Activated CD4-positive, CD25-positive, alpha-beta regulatory T cell treated with anti-CD3 and anti-CD28 coated beads, Interleukin-2, amount 50 U/mL, for 16 hours (primary cell): Measurements from ENCODE around the gene OTOR.

Experiments used
- DNase-seq: peaks from one replicate; pipeline ENCODE4 v3.0.0-alpha.2; 2020; ENCODE audit warnings: low read depth, low spot score

The OTOR gene, protein sequence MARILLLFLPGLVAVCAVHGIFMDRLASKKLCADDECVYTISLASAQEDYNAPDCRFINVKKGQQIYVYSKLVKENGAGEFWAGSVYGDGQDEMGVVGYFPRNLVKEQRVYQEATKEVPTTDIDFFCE

DNA sequence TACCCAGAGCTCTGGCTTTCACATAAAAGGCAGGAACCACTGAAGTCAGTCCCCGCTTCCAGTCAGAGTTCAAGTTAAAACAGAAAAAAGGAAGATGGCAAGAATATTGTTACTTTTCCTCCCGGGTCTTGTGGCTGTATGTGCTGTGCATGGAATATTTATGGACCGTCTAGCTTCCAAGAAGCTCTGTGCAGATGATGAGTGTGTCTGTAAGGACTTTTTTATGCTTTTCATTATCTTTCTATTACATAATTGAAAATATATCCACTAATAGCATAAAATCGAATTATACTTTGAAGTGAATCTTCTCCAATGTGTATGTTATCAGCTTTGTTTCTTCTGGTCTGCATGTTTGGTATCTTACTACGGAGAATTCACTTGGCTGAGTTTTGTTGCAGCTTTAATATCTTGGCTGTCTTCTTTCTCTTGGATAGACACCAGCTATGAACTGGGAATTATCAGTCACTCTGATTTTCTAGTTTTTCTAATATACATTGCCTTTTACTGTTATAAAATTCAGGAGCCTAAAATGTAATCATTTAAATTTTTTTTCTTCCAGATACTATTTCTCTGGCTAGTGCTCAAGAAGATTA, at the start of gene OTOR:
Gene OTOR, plus strand, starts transcription at position 51 of the 593 bp plus-strand sequence. Its CDS starts 44 bp downstream, at position 95.
- no peak for DNase-seq

DNA sequence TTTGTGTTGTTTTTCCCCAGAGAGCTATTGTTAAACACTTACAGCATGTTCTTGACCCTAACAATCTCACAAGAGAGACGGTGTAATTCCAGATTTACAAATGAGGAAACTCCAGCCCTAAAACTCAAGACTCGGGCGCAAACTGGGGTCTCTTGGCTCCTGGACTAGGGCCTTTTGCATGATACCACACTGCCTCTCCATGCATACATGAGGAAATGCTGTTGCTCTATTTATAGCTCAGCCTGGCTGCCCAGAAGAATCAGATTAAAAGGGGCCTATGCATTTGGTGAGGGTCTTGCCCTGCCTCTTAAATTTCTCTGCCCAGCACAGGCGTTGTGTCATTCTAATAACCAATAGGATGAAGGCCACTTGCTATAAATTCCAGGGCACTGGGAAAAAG, 48.9 kb upstream of the OTOR start:
- no peak for DNase-seq

DNA sequence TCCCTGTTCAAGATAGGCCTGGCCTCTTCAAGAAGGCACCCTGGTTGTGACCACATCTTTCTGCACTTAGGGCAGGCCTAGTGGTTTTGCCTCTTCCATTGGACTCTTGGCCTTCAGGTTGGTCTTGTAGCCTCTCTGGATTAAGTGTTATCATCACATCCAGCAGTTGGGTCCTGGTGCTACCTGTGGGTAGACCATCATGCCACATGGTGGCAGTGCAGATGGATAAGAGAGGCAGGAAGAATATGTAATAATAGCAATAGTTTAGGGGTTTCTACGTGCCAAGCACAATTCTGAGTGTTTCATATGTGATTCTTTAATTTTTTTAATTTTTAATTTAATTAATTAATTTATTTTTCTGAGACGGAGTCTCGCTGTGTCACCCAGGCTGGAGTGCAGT, 46.9 kb upstream of the OTOR start:
- DNase-seq: no peak

DNA sequence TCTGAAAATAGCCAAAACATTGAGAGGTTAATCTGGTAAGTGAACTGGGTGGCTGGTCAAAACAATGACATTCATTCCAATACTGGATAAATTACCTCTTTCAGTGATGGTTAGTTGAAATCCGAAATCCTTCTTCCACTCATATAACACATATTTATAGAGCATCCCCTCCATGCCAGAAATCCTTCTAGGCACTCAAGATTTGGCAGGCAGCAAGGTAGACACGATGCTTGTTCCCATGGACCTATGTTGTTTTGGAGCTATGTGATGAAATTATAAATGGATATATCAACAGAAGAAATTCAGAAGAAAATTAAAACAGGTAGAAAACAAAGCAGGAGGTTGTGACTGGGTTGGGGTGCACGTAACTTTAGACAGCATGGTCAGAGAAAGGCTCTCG, 44.6 kb upstream of the OTOR start:
- no peak for DNase-seq

DNA sequence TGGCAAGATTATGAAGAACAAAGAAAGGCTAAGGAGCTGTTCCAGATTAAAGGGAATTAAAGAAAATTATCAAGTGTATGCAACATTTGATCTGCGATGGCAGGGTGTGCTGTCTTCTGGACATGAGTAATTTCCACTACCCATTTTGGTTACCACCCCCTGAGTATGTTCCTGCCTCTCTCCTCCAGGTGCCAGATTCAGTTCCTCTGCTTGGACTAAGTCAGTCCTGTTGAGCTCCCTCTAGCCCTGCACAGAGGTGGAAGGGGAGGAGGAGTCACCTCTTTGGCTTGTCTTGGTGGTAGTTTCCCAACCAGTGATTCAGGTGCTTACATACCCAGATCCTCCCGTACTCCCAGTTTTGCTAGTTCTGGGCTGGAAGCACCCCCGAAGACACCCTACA, 40.5 kb upstream of the OTOR start:
- DNase-seq: no peak

DNA sequence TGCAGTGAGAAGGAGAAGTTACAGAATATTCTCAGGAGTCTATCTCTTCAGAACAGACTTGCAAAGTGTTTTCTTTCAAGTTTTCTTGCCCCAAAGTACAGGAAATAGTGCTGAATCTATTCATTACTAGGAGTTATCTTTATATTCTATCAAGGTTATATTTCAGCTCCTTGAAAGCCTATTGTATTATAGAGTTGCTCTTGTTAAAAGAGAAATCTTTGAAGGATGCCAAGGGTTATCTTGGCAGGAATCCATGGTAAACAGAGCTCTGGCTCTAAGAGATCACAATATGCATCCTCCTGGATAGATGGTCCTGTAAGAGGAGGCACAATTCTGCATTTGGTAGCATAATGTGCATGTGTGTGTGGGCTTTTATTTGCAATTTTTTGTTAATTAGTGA, 39.6 kb upstream of the OTOR start:
- DNase-seq: no peak

DNA sequence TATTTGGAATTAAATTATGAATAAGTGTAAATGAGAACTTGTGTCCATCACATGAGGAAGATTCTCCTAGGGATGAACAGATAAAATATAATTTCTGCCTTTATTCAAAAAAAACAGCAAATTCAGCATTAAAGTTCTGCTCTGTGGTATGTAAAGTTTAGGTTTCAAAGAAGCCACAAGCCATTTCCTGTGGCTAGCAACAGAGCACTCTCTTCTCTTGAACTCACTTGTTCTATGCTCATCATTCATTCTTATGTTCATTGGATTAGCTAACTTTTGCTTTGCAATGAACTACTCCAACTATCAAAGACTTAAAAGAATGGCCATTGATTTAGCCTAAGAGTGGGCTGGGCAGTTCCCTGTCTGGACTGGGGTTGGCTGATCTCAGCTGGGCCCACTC, 39.1 kb upstream of the OTOR start:
- no peak for DNase-seq

DNA sequence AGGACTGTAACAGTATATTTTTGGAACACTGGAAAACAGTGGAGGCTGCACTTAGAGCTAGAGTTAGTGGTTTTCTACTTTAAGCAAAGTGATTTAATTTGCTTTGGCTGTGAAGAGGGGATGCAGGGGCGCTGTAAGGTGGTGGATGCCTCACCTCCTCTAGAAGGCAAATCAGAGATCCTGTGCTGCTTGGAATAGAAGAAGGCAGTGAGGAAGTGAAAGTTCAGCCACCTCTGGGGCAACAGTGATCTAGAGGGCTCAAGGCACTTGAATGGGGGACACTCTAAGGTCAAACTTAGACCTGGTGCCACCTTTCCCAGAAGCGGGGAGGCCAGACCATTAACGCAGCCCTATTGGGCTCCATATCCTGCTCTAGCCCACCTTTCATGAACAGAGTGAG, 37.4 kb upstream of the OTOR start:
- no peak for DNase-seq

DNA sequence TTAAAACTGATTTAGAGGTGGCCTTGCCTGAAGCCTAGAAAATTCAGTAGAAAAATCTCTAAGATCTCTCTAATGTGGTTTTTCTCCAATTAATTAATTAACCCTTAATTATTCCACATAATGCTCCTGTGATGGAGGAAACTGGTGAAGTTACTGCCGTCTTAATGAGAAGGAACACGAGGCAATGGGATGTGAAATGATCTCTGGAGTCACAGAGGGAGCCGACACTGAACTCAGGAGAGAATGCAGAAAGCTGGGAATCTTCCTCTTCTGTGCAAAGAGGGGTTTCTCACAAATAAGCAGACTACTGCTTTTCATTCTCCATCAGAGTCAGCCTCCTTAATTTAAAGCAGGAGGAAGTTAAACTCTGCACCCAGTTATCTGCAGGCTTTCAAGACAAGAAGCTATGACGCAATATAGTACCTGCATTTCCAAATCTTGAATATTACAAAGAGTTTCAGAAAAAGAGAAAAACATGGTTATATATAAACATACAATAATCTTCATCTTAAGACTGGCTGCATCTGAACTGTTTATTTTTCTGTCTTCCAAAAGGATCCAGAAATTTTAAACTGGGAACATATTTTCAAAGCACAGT, 36.4 kb upstream of the OTOR start:
- DNase-seq: no peak

DNA sequence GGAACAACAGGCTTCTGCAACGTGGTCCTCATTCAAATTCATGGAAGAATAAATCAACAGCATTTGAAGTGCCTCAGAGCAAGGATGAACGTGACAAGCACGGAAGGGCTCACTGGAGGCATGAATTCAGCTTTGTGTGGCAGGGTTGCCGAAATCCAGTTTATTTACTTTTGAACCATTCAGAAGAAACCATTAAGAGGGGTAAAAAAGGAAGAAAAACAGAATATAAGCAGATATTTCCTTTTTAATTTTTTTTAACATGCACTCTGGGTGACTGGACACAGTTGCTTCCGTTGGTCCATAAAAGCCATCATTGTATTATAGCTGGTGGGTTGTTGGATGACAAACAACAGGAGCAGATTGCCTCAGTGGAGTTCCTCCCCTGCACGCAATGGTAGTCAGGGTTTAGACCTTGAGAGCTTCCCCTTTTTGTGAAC, 35.6 kb upstream of the OTOR start:
- DNase-seq: no peak

DNA sequence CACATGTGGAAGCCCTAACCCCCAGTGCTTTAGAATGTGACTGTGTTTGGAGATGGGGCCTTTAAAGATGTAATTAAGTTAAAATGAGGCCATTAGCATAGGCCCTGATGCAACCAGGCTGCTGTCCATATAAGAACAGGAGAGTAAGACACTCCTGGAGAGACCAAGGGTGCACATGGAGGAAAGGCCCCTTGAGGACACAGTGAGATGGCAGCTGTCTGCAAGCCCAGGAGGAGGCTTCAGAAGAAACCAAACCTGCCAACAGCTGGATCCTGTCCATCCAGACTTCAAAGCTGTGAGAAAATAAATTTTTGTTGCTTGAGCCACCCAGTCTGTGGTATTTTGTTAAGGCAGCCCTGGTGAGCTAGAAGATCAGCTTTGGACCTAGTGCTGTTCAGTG, 35.1 kb upstream of the OTOR start:
- DNase-seq: no peak

DNA sequence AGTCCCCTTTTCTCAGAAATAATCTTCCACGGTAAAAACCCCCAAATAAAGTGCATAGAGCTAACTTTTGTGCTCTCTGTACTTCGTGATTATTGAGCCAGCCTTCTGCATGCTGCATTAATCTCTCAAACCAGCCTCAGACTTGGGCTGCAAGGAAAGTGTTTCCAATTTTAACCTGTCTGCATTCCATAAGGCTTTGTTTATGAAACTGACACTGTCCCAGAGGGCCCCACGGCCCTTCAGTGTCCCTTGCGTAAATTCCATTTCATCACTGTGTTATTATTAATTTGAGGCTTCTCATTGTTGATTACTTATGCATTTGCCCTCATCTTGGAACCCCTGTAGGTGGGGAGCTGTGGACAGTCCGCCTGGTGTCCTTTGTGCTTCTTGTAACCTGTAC, 33.9 kb upstream of the OTOR start:
- no peak for DNase-seq

DNA sequence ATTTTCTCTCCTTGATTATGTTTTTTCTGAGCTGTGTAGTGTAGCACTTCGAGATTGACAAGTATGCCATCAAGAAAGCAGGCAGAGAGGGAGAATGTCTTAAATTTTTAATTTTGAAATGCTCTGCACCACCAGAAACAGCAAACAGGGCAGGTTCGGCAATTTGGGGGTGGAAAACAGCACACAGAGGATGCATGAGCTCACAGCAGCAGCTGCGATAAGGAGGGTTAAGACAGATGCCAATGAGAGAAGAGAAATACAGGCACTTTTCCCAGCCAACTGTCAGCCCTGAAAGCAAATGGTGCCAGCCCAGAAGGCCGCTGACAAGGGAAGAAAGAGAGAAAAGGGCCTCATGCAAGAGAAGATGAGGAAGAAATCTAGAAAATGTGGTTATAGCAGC, 33.4 kb upstream of the OTOR start:
- DNase-seq: no peak

DNA sequence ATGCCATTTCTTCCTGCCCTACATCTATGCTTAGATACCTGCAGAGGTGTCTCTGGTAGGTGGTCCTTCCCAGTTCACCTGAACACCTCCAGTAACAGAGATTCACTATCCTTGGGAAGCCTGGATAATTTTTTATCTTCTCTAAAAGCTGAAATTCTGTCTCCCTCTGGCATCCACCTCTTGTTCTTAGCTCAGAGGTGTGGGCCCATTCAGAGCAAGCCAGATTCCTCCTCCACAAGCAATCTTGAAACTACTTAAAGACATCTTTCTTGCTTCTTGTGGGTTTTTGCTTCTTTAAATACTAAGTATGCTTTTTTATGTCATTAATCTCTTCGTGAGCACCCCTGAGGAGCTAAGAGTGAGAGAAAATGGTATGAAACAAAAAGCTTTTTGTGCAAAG, 28.7 kb upstream of the OTOR start:
- DNase-seq: no peak

DNA sequence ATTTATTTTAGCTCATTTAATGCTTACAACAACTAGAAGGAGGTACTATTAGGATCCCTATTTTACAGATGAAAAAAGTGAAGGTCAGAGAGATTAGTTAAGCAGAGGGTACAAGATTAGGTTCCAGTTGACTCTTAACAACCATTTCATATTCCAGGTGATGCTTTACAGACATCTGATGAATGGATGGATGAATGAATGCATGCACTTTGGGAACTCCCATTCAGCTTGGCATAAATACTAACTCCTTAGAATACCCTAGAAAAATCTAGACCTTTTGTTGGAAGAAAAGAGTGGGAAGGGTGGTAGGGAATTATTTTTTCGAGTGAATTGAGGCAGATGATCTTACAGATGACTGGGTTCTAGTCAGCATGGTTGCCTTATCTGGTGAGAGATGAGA, 19.1 kb upstream of the OTOR start:
- no peak for DNase-seq

DNA sequence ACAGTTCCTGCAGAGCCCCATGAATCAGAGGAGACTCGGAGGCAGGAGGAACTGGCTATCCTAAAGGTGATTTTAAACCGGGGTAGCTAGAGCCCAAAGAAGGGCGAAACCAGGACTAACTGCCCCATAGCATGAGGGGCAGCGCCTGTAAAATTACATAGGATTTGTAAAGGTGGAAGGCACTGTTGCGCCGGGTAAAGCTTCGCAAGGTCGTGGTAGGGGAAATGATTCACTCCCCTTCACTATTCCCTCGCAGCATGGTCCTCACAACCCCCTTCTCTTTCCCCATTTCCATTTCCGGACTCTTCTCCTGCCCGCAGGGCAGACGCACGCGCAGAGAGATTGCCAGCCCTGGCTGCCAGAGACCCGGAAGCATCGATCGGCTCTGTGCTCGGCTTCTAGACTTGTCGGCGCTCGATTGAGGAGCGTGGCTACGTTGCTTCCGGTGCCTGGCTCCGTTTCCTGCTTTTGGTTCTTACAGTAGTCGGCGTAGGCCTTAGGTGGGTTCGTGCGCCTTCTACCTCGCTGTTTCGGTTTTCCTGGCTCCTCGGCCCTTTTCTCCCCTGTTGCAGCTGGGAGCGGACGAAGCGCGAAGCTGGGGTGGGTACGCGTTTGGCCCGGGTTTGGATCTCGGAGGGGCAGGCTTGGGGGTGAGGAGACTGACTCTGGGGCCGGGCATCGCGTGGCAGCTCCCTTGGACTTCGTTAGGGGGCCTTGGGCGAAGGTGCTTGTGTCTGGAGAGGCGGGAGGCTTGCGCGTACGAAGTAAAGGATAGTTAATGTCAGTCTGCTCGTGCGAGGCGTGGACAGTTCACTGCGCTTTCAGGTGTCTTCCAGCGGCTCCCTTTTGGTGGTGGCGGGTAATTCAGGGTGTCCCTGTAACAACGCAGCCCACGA, 18.3 kb upstream of the OTOR start, which contains the start of gene SNRPB2:
Gene SNRPB2, plus strand, starts transcription at position 462 of the 896 bp plus-strand sequence. CDS start 1,677 bp downstream, outside the sequence.
- DNase-seq: peak; percentile 82

DNA sequence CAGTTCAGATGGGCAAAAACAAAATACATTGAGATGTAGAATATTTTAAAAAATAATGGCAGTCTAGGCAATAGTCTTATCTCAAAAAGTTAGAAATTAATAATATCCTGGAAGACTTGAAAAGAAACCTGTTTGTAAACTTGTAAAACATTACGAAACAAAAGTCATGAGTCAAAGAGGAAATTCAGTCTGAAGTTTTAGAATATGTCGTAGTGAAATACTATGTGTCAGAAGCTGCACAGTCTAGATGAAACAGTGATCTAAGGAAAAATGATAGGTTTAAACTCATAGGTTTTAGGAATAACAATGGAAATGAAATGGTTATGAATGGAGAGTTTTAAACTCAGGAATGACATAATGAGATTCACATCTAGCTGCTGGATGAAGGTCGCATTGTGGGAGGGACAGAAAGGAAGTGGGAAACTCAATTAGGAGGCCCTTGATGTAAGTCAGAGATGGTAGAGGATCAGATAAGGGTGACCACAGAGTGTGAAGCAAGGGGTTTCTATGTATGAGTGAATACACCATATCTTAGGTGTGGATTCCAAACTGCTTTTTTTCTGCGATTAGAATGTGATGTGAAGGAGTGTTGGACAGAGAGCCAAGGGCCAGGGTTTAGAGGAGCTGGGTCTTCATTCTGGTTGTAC, 15.5 kb upstream of the OTOR start:
- no peak for DNase-seq

DNA sequence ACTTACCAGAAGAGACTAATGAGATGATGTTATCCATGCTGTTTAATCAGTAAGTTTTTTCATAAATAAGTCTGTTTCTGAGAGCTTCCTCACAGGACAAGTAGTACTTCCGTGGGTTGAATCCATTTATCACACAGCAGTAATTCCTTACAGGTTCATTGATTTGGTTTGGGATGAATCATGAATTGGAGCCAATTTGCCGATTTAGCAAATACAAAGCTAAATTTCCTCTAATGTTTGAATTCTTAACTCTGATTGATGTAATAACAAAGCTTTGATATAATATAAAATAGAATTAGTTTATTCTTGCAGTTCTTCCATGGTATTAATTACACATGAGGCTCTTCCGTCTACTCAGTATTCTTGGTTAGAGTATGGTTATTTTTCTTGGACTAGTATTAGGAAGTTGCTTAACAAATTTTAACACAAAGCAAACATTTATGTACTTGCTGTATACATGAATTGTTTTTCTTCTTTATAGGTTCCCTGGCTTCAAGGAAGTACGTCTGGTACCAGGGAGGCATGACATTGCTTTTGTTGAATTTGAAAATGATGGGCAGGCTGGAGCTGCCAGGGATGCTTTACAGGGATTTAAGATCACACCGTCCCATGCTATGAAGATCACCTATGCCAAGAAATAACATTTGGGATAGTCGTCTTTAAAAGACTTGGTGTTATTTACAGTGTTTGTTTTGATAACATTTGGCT, 7.6 kb upstream of the OTOR start:
- no peak for DNase-seq

DNA sequence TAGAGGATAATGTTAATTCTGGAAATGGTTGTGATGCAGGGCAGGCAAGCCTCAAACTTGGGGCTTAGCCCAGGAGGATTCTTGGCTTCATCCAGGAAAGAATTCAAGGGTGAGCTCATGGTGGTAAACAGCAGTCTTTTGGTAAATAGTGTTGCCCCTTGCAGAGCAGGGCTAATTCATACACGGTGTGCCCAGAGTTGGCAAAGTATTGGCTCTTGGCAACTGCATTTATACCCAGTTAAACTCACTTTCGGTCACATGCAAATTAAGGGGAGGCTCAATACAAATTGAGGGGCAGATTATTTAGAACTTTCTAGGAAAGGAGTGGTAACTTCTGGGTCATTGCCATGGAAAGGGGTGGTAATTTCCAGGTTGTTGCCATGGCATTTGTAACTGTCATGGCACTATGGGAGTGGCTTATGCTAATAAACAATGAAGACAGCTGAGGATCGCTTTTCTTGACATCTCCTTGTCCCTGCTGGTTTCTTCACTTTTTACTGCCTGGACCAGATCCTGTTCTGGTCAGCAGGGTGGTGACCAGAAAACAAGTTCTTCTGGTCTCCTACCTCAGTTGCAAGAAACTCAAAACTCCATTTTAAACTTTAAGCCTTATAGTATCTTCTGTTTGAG, 3.9 kb upstream of the OTOR start:
- DNase-seq: no peak

DNA sequence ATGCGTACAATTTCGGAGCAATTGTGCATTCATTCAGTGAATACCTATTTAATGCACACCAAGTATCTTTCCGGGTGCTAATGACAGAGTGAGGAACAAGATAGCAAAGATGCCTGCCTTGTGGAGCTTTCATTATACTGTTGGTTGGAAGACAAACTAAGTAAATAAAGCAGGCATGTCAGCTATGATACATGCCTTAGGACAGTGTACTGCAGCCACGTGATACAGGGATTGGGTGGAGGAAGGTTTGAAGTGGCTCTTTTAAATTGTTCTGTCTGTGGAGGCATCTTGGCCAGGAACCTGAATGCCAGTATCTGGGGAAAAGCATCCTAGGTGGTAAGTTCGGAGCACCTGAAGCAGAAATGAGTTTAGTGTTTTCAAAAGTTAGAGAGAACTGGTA, 3.0 kb upstream of the OTOR start:
- DNase-seq: no peak

DNA sequence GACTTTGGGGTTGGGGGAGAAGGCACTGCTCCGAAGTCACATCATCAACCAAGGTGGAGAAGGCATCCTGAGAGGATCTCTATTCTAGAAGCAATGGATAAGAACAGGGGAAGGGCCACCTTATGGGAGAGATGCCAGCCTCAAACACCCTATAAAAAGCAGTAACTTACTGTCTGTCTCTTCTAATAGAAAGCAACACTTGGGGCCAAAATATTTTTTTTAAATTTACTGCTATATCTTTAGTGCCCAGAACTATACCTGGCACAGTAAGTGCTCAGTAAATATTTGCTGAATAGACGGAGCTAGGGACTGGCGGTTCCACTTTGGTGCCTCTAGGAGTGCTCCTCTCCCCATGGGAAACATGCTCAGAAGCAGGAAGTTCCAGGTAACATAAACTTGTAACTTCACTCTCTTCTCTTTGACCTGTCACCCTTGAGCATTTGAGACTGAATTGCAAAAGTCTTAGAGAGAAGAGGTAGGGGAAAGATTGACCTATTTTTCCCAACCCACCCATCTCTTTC, 807 bp upstream of the OTOR start:
- no peak for DNase-seq
